IMR-90 (cell line): ENCODE measurements around the gene GDNF. TPM values are rescaled to one million over a fixed set of nuclear protein-coding genes. Genes with fewer than 3 reads are reported as not detected.

Experiments
- ATAC-seq: fragments of 200-7000 bp; cut with Tn5 transposase; 2 replicates; pipeline ENCODE4 v1.9.1; 2020; ENCODE audit warnings: low read depth, mild to moderate bottlenecking, moderate library complexity
- BruUV-seq: library from RNA; stranded (reverse); fragments of 400-500 nt; replicated peaks from 2 replicates; lab custom pipeline; 2021; lab: Mats Ljungman, UMichigan
- CTCF ChIA-PET: fragments of 300-600 bp; formaldehyde crosslinking; extraction: SDS; loops from one replicate; lab custom pipeline; 2021; ENCODE audit warnings: antibody characterized with exemption; lab: Yijun Ruan, JAX
- POLR2A ChIA-PET: fragments of 300-600 bp; sonication (Branson Sonifier 250); formaldehyde crosslinking; loops from one replicate; lab custom pipeline; 2022; ENCODE audit warnings: antibody characterized with exemption; ENCODE audit not compliant: unreplicated experiment; lab: Charles Lee
- DNase-seq: peaks from one replicate; pipeline ENCODE4 v3.0.0; 2013
- H2AFZ ChIP-seq: replicated peaks from 2 replicates; pipeline ENCODE3; 2013; ENCODE audit warnings: low read length, mild to moderate bottlenecking; ENCODE audit not compliant: poor library complexity
- H2AK5ac ChIP-seq: 2 replicates; pipeline ENCODE4 v1.6.1; 2013; ENCODE audit warnings: low read depth, low read length, inconsistent platforms
- H2AK9ac ChIP-seq: replicated peaks from 2 replicates; pipeline ENCODE3; 2013; ENCODE audit warnings: mild to moderate bottlenecking, low read depth, low read length, moderate library complexity; ENCODE audit not compliant: poor library complexity
- H2BK120ac ChIP-seq: 2 replicates; pipeline ENCODE4 v1.6.1; 2013; ENCODE audit warnings: low read depth, low read length, inconsistent platforms
- H2BK15ac ChIP-seq: 3 replicates; pipeline ENCODE4 v1.6.1; 2013; ENCODE audit warnings: low read depth, low read length, inconsistent platforms
- H2BK20ac ChIP-seq: 2 replicates; pipeline ENCODE4 v1.6.1; 2013; ENCODE audit warnings: low read depth, mild to moderate bottlenecking, inconsistent platforms, low read length, moderate library complexity
- H2BK5ac ChIP-seq: 2 replicates; pipeline ENCODE4 v1.6.1; 2013; ENCODE audit warnings: mild to moderate bottlenecking, low read depth, low read length, inconsistent platforms; ENCODE audit not compliant: poor library complexity, severe bottlenecking
- H3K14ac ChIP-seq: replicated peaks from 2 replicates; pipeline ENCODE4 v1.6.1; 2013; ENCODE audit warnings: low read depth, low read length, inconsistent platforms
- H3K18ac ChIP-seq: 2 replicates; pipeline ENCODE4 v1.6.1; 2013; ENCODE audit warnings: low read depth, low read length, control low read depth
- H3K23ac ChIP-seq: 2 replicates; pipeline ENCODE4 v1.6.1; 2013; ENCODE audit warnings: low read depth, low read length, inconsistent platforms
- H3K27ac ChIP-seq: 2 replicates; pipeline ENCODE4 v1.5.1; 2013; ENCODE audit warnings: mild to moderate bottlenecking, control low read depth, low read length; ENCODE audit not compliant: insufficient read depth
- H3K27me3 ChIP-seq: 2 replicates; pipeline ENCODE4 v1.6.1; 2013; ENCODE audit warnings: low read length; ENCODE audit not compliant: control insufficient read depth, insufficient read depth
- H3K36me3 ChIP-seq: 2 replicates; pipeline ENCODE4 v1.6.1; 2013; ENCODE audit warnings: low read length, mixed read lengths; ENCODE audit not compliant: control insufficient read depth, insufficient read depth
- H3K4ac ChIP-seq: 2 replicates; pipeline ENCODE4 v1.6.1; 2013; ENCODE audit warnings: low read depth, low read length, inconsistent platforms
- H3K4me1 ChIP-seq: 2 replicates; pipeline ENCODE4 v1.6.1; 2013; ENCODE audit warnings: low read length, mixed read lengths; ENCODE audit not compliant: control insufficient read depth, insufficient read depth
- H3K4me2 ChIP-seq: 2 replicates; pipeline ENCODE4 v1.6.1; 2013; ENCODE audit warnings: low read depth, mild to moderate bottlenecking, control low read depth, low read length, moderate library complexity
- H3K4me3 ChIP-seq: 2 replicates; pipeline ENCODE4 v1.5.1; 2013; ENCODE audit warnings: low read depth, mild to moderate bottlenecking, control low read depth, low read length, moderate library complexity; ENCODE audit not compliant: insufficient read depth
- H3K56ac ChIP-seq: 2 replicates; pipeline ENCODE4 v1.6.1; 2013; ENCODE audit warnings: low read length, inconsistent platforms; ENCODE audit not compliant: insufficient read depth; ENCODE audit errors: extremely low read depth
- H3K79me1 ChIP-seq, 2 experiments: 2 replicates each; pipeline ENCODE4 v1.6.1; 2013; ENCODE audit warnings: low read length in 2 of 2, inconsistent platforms in 1 of 2, low read depth in 1 of 2
- H3K9ac ChIP-seq: 2 replicates; pipeline ENCODE4 v1.6.1; 2013; ENCODE audit warnings: low read depth, low read length, control low read depth
- H3K9me1 ChIP-seq: 2 replicates; pipeline ENCODE4 v1.6.1; 2013; ENCODE audit warnings: low read length, inconsistent platforms; ENCODE audit not compliant: insufficient read depth
- H3K9me3 ChIP-seq: 2 replicates; pipeline ENCODE4 v1.6.1; 2013; ENCODE audit warnings: low read length; ENCODE audit not compliant: control insufficient read depth, insufficient read depth
- H4K20me1 ChIP-seq: 2 replicates; pipeline ENCODE4 v1.6.1; 2013; ENCODE audit warnings: low read length, inconsistent platforms; ENCODE audit not compliant: insufficient read depth
- H4K5ac ChIP-seq: 2 replicates; pipeline ENCODE4 v1.6.1; 2013; ENCODE audit warnings: mild to moderate bottlenecking, low read depth, low read length, control low read depth
- H4K8ac ChIP-seq, 2 experiments: 2 replicates each; pipeline ENCODE4 v1.6.1; 2013; ENCODE audit warnings: low read depth in 2 of 2, low read length in 2 of 2, control low read depth in 1 of 2, inconsistent platforms in 1 of 2
- H4K91ac ChIP-seq: 2 replicates; pipeline ENCODE4 v1.6.1; 2013; ENCODE audit warnings: low read depth, low read length, inconsistent platforms; ENCODE audit not compliant: insufficient read depth
- BHLHE40 ChIP-seq: fragments of 150-350 bp; IDR thresholded peaks from 2 replicates; pipeline ENCODE4 v1.6.1; 2016; ENCODE audit warnings: mild to moderate bottlenecking, low read depth, low read length
- CEBPB ChIP-seq: IDR thresholded peaks from 2 replicates; pipeline ENCODE4 v1.6.1; 2012; ENCODE audit warnings: low read depth, low read length, improper control_type of control experiment
- CHD1 ChIP-seq: IDR thresholded peaks from 2 replicates; pipeline ENCODE4 v1.6.1; 2012; ENCODE audit warnings: low read depth, low read length, improper control_type of control experiment
- FOS ChIP-seq: fragments of 150-350 bp; IDR thresholded peaks from 2 replicates; pipeline ENCODE4 v1.6.1; 2016; ENCODE audit warnings: low read depth, low read length
- MAFK ChIP-seq: IDR thresholded peaks from 2 replicates; pipeline ENCODE4 v1.6.1; 2012; ENCODE audit warnings: low read depth, low read length, improper control_type of control experiment
- MAZ ChIP-seq: IDR thresholded peaks from 2 replicates; pipeline ENCODE4 v1.6.1; 2012; ENCODE audit warnings: low read depth, mild to moderate bottlenecking, low read length, improper control_type of control experiment, moderate library complexity, borderline replicate concordance
- MXI1 ChIP-seq: IDR thresholded peaks from 2 replicates; pipeline ENCODE4 v1.6.1; 2012; ENCODE audit warnings: low read depth, mild to moderate bottlenecking, low read length, moderate library complexity, borderline replicate concordance
- NFE2L2 ChIP-seq: fragments of 150-350 bp; IDR thresholded peaks from 2 replicates; pipeline ENCODE4 v1.6.1; 2016; ENCODE audit warnings: low read depth, mild to moderate bottlenecking, low read length
- POLR2A ChIP-seq: IDR thresholded peaks from 2 replicates; pipeline ENCODE4 v1.6.1; 2012; ENCODE audit warnings: mild to moderate bottlenecking, low read depth, low read length
- RAD21 ChIP-seq: IDR thresholded peaks from 2 replicates; pipeline ENCODE4 v1.6.1; 2012; ENCODE audit warnings: low read length, improper control_type of control experiment
- RCOR1 ChIP-seq: IDR thresholded peaks from 2 replicates; pipeline ENCODE4 v1.6.1; 2012; ENCODE audit warnings: mild to moderate bottlenecking, low read length, improper control_type of control experiment; ENCODE audit not compliant: insufficient replicate concordance
- RFX5 ChIP-seq: IDR thresholded peaks from 2 replicates; pipeline ENCODE4 v1.8.0; 2012; ENCODE audit warnings: low read depth, mild to moderate bottlenecking, low read length, moderate library complexity
- SMC3 ChIP-seq: fragments of 150-350 bp; IDR thresholded peaks from 2 replicates; pipeline ENCODE4 v1.6.1; 2016; ENCODE audit warnings: low read depth, mild to moderate bottlenecking, antibody characterized with exemption, low read length, moderate library complexity
- dilution Hi-C: fragments of 300-500 bp; cut with HindIII; formaldehyde crosslinking; loops from one replicate; pipeline ENCODE4 v1.14.3; 2018; ENCODE audit warnings: low sequenced_read_pairs; ENCODE audit not compliant: unreplicated experiment
- in situ Hi-C: fragments of 300-500 bp; cut with MboI; formaldehyde crosslinking; loops from 3 replicates; pipeline ENCODE4 v1.14.3; 2019; ENCODE audit warnings: low sequenced_read_pairs, inconsistent platforms, mixed read lengths
- intact Hi-C: fragments of 100-400 bp; cut with micrococcal nuclease; formaldehyde crosslinking; loops from 2 replicates; pipeline ENCODE4 v1.10.0; 2022
- polyA plus RNA-seq, 3 experiments: library from polyadenylated mRNA; depleted of rRNA; stranded (reverse); fragments of >200 nt; gene quantifications; 2 replicates each; pipeline ENCODE4 v1.2.3, GENCODE V29; 2012; ENCODE audit warnings: low replicate concordance in 1 of 3
- total RNA-seq: library from RNA; depleted of rRNA; stranded (reverse); fragments of >200 nt; gene quantifications from 2 replicates; pipeline ENCODE4 v1.2.3, GENCODE V29; 2012
- TF ChIP-seq, protein P1 (sequence below): conservative IDR thresholded peaks from 2 replicates; pipeline ENCODE4 v1.5.1; 2012; ENCODE audit warnings: mild to moderate bottlenecking, low read depth, low read length, improper control_type of control experiment
- TF ChIP-seq, protein P2 (sequence below): fragments of 150-350 bp; IDR thresholded peaks from 2 replicates; pipeline ENCODE4 v1.6.1; 2017; ENCODE audit warnings: mild to moderate bottlenecking, antibody characterized with exemption, low read length, low read depth
- TF ChIP-seq, protein P3 (sequence below): fragments of 150-350 bp; IDR thresholded peaks from 2 replicates; pipeline ENCODE4 v1.6.1; 2016; ENCODE audit warnings: low read depth, mild to moderate bottlenecking, low read length, moderate library complexity, borderline replicate concordance

The GDNF gene
- total and polyA plus RNA-seq, 2 of the 4 experiments (the other 2 are of a cell fraction), result 0.18 to 0.82 TPM

DNA sequence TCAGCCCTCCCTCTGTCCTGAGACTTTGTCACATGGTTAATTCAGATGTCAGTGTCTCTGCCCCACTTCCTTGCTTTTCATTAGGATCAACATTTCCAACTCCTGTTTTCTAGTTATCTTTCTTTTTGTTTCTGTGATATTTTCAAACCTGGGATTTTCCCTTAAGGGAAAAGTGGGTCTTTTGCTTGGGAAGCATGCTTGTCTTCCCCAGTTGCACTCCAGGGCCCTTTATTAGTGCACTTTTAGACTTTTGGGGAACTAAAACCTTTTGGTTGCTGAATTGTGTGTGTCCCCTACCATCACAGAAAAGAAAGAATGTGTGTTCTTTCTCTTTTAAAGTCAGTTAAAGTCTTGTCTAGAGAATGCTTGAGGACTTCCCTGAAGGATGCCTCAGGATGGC lies 18.4 kb upstream of the GDNF start:
- no peak overlapping the region for H4K5ac ChIP-seq
- H3K9me1 ChIP-seq, result no peaks in the 10 kb centered on the region
- no peaks in the 10 kb centered on the region for H3K79me1 ChIP-seq
- no peak overlapping the region for H3K9ac ChIP-seq
- no peak overlapping the region for H3K56ac ChIP-seq
- H3K4me1 ChIP-seq, result 0 out of 2 replicates have a peak, but pooled peaks cover 1% of the 10 kb centered on the region
- no peak for ATAC-seq
- ChIA-PET POLR2A (no interaction called here), CTCF (no interaction called here)
- H2BK120ac ChIP-seq, result no peak overlapping the region
- H2BK15ac ChIP-seq, result no peak overlapping the region
- H3K14ac ChIP-seq, result no peak overlapping the region
- H3K4me3 ChIP-seq, result no peak overlapping the region
- no peak overlapping the region for H2AK5ac ChIP-seq
- no peak overlapping the region for H2AFZ ChIP-seq
- H3K4me2 ChIP-seq, result no peak overlapping the region
- no peaks in the 10 kb centered on the region for H3K9me3 ChIP-seq
- peaks cover 9% of the 10 kb centered on the region for H3K27me3 ChIP-seq
- H3K18ac ChIP-seq, result no peak overlapping the region
- intact Hi-C loops (no loop called here), in situ Hi-C loops (no loop called here), dilution Hi-C loops (no loop called here)
- TF ChIP-seq MAZ (no peak), SMC3 (no peak), MAFK (no peak), CHD1 (no peak), POLR2A (no peak), NFE2L2 (no peak), MXI1 (no peak), CEBPB (no peak), RAD21 (no peak), RCOR1 (no peak), FOS (no peak), BHLHE40 (no peak), RFX5 (no peak)
- TF ChIP-seq, protein P1, sequence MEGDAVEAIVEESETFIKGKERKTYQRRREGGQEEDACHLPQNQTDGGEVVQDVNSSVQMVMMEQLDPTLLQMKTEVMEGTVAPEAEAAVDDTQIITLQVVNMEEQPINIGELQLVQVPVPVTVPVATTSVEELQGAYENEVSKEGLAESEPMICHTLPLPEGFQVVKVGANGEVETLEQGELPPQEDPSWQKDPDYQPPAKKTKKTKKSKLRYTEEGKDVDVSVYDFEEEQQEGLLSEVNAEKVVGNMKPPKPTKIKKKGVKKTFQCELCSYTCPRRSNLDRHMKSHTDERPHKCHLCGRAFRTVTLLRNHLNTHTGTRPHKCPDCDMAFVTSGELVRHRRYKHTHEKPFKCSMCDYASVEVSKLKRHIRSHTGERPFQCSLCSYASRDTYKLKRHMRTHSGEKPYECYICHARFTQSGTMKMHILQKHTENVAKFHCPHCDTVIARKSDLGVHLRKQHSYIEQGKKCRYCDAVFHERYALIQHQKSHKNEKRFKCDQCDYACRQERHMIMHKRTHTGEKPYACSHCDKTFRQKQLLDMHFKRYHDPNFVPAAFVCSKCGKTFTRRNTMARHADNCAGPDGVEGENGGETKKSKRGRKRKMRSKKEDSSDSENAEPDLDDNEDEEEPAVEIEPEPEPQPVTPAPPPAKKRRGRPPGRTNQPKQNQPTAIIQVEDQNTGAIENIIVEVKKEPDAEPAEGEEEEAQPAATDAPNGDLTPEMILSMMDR, result no peak
- TF ChIP-seq, protein P2, sequence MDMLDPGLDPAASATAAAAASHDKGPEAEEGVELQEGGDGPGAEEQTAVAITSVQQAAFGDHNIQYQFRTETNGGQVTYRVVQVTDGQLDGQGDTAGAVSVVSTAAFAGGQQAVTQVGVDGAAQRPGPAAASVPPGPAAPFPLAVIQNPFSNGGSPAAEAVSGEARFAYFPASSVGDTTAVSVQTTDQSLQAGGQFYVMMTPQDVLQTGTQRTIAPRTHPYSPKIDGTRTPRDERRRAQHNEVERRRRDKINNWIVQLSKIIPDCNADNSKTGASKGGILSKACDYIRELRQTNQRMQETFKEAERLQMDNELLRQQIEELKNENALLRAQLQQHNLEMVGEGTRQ, result no peak
- TF ChIP-seq, protein P3, sequence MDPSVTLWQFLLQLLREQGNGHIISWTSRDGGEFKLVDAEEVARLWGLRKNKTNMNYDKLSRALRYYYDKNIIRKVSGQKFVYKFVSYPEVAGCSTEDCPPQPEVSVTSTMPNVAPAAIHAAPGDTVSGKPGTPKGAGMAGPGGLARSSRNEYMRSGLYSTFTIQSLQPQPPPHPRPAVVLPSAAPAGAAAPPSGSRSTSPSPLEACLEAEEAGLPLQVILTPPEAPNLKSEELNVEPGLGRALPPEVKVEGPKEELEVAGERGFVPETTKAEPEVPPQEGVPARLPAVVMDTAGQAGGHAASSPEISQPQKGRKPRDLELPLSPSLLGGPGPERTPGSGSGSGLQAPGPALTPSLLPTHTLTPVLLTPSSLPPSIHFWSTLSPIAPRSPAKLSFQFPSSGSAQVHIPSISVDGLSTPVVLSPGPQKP, result no peak
- no peak overlapping the region for H2BK20ac ChIP-seq
- no peaks in the 10 kb centered on the region for H4K20me1 ChIP-seq
- H3K27ac ChIP-seq, result no peak overlapping the region
- no TSS peak for BruUV-seq
- no peaks in the 10 kb centered on the region for H3K36me3 ChIP-seq
- DNase-seq, result no peak
- no peak overlapping the region for H4K8ac ChIP-seq
- H3K23ac ChIP-seq, result no peak overlapping the region
- H3K4ac ChIP-seq, result no peak overlapping the region
- no peak overlapping the region for H2AK9ac ChIP-seq
- H2BK5ac ChIP-seq, result no peak overlapping the region
- H4K91ac ChIP-seq, result no peak overlapping the region
